ENCODE results near the gene SLC35F4. TPM values are rescaled to one million over a fixed set of nuclear protein-coding genes. Genes with fewer than 3 reads are reported as not detected.
A peak's percentile ranks its signal among the peaks of the same experiment; 100 is the strongest.

Gene SLC35F4
- total RNA-seq, 4 donors from 2014 or later: 1.5 to 4.0 (median 1.6) TPM

GRCh38 chr14:57559576-57559975 is 306.3 kb downstream of the SLC35F4 start:
- H3K36me3 ChIP-seq: no peaks in the 10 kb centered on the region
- H3K27ac ChIP-seq: no peak overlapping the region
- peaks cover 0 to 6% of the 10 kb centered on the region in 2 donors for H3K4me1 ChIP-seq
- no peaks in the 10 kb centered on the region for H3K9me3 ChIP-seq
- H3K4me3 ChIP-seq (replicated peaks in 1 of 3): no peak overlapping the region
- peak; percentile 6 to 14 for DNase-seq
- no peak for TF ChIP-seq POLR2A (IDR thresholded peaks at IDR 0.05)
- TF ChIP-seq CTCF (IDR thresholded peaks at IDR 0.05): no peak
- WGBS, 2 donors: 33 to 38% methylated on average over 5 of the region's 5 CpGs
- H3K27me3 ChIP-seq: no peaks in the 10 kb centered on the region
- intact Hi-C loops (cut with DNase I): no loop called here

GRCh38 chr14:57549765-57550420 is 316.0 kb downstream of the SLC35F4 start:
- no peak overlapping the region for H3K4me3 ChIP-seq (replicated peaks in 1 of 3)
- TF ChIP-seq POLR2A (IDR thresholded peaks at IDR 0.05) (no peak), CTCF (IDR thresholded peaks at IDR 0.05) (no peak)
- H3K9me3 ChIP-seq: no peaks in the 10 kb centered on the region
- H3K27me3 ChIP-seq: no peaks in the 10 kb centered on the region
- intact Hi-C loops (cut with DNase I): no loop called here
- no peaks in the 10 kb centered on the region for H3K4me1 ChIP-seq
- H3K36me3 ChIP-seq: no peaks in the 10 kb centered on the region
- DNase-seq: no peak
- H3K27ac ChIP-seq: no peak overlapping the region
- 87 to 91% methylated on average over 4 of the region's 4 CpGs for WGBS, 2 donors

GRCh38 chr14:57549016-57549564 is 316.8 kb downstream of the SLC35F4 start:
- Histone ChIP-seq H3K27ac (no peak overlapping the region), H3K4me3 (replicated peaks in 1 of 3) (no peak overlapping the region), H3K9me3 (no peaks in the 10 kb centered on the region), H3K4me1 (no peaks in the 10 kb centered on the region), H3K27me3 (no peaks in the 10 kb centered on the region), H3K36me3 (no peaks in the 10 kb centered on the region)
- DNase-seq: no peak
- 80 to 89% methylated on average over 2 of the region's 2 CpGs for WGBS, 2 donors
- no peak for TF ChIP-seq POLR2A (IDR thresholded peaks at IDR 0.05)
- TF ChIP-seq CTCF (IDR thresholded peaks at IDR 0.05): no peak
- intact Hi-C loops (cut with DNase I): no loop called here

GRCh38 chr14:57547131-57547530 is 318.8 kb downstream of the SLC35F4 start:
- Histone ChIP-seq H3K9me3 (no peaks in the 10 kb centered on the region), H3K27me3 (no peaks in the 10 kb centered on the region), H3K27ac (no peak overlapping the region), H3K4me3 (replicated peaks in 1 of 3) (no peak overlapping the region), H3K36me3 (no peaks in the 10 kb centered on the region), H3K4me1 (no peaks in the 10 kb centered on the region)
- DNase-seq: no peak
- WGBS, 2 donors: 72 to 83% methylated on average over 2 of the region's 2 CpGs
- intact Hi-C loops (cut with DNase I): no loop called here
- TF ChIP-seq POLR2A (IDR thresholded peaks at IDR 0.05) (no peak), CTCF (IDR thresholded peaks at IDR 0.05) (no peak)

GRCh38 chr14:57533214-57533613 is 332.7 kb downstream of the SLC35F4 start:
- no peak overlapping the region for H3K4me3 ChIP-seq (replicated peaks in 1 of 3)
- WGBS, 2 donors: 71 to 92% methylated on average over 1 of the region's 1 CpG
- H3K9me3 ChIP-seq: no peaks in the 10 kb centered on the region
- no peaks in the 10 kb centered on the region for H3K27me3 ChIP-seq
- no peak for TF ChIP-seq POLR2A (IDR thresholded peaks at IDR 0.05)
- peak in 3 of 6 experiments; percentile 30 to 42 (median 41) for TF ChIP-seq CTCF (IDR thresholded peaks at IDR 0.05)
- H3K36me3 ChIP-seq: no peaks in the 10 kb centered on the region
- H3K27ac ChIP-seq: no peak overlapping the region
- peak; percentile 5 to 13 for DNase-seq
- no peaks in the 10 kb centered on the region for H3K4me1 ChIP-seq
- intact Hi-C loops (cut with DNase I): no loop called here

All from thyroid gland (tissue), 4 donors.